ENCODE measurements around the gene EPHA5.

Gene EPHA5

GRCh38 chr4:65546882-65547416, 123.3 kb downstream of the EPHA5 start:
- H3K27ac ChIP-seq (ENCODE audit: extremely low read depth, low read depth, low read length) = no peak overlapping the region
- H3K36me3 ChIP-seq (ENCODE audit: control insufficient read depth in 2 of 2, insufficient read depth in 1 of 2, low read length in 2 of 2) = no peaks in the 10 kb centered on the region
- H3K4me1 ChIP-seq (ENCODE audit: control insufficient read depth, insufficient read depth, low read length) = no peaks in the 10 kb centered on the region
- ChIA-PET CTCF (no interaction called here), POLR2A (no interaction called here)
- no peak for TF ChIP-seq ZBTB48 (tag by site-specific recombination; IDR thresholded peaks at IDR 0.05)
- no peak for TF ChIP-seq CTCF (tag by site-specific recombination; IDR thresholded peaks at IDR 0.05)
- TF ChIP-seq ZNF664 (tag by site-specific recombination; IDR thresholded peaks at IDR 0.05) = no peak
- TF ChIP-seq ZNF707 (tag by site-specific recombination; IDR thresholded peaks at IDR 0.05) = no peak
- H3K9me3 ChIP-seq (ENCODE audit: control insufficient read depth, insufficient read depth, low read depth, low read length) = no peaks in the 10 kb centered on the region
- no peak overlapping the region for H3K4me3 ChIP-seq (ENCODE audit: low read depth, low read length)

- CTCF ChIA-PET = no interaction called here
- H3K9me3 ChIP-seq (ENCODE audit: control insufficient read depth, insufficient read depth, low read depth, low read length) = no peaks in the 10 kb centered on the region
- no peak overlapping the region for H3K4me3 ChIP-seq (ENCODE audit: low read depth, low read length)
- no peaks in the 10 kb centered on the region for H3K4me1 ChIP-seq (ENCODE audit: control insufficient read depth, insufficient read depth, low read length)
- H3K27ac ChIP-seq (ENCODE audit: extremely low read depth, low read depth, low read length) = no peak overlapping the region
- TF ChIP-seq ZNF302 (tag by site-specific recombination; IDR thresholded peaks at IDR 0.05; ENCODE audit: low read depth) (no peak), ZNF23 (tag by site-specific recombination; IDR thresholded peaks at IDR 0.05; ENCODE audit: borderline replicate concordance) (no peak), ZNF324 (tag by site-specific recombination; IDR thresholded peaks at IDR 0.05) (no peak), ZXDB (tag by site-specific recombination; IDR thresholded peaks at IDR 0.05) (no peak), EGR2 (tag by site-specific recombination; IDR thresholded peaks at IDR 0.05; ENCODE audit: low read depth) (no peak), ZNF510 (tag by site-specific recombination; IDR thresholded peaks at IDR 0.05; ENCODE audit: insufficient replicate concordance) (no peak), ZNF175 (tag by site-specific recombination; IDR thresholded peaks at IDR 0.05) (no peak)
- POLR2A ChIA-PET = no interaction called here
- H3K36me3 ChIP-seq (ENCODE audit: control insufficient read depth in 2 of 2, insufficient read depth in 1 of 2, low read length in 2 of 2) = no peaks in the 10 kb centered on the region
Measured at GRCh38 chr4:65538571-65538970, 131.7 kb downstream of the EPHA5 start.

GRCh38 chr4:65535113-65535512, 135.2 kb downstream of the EPHA5 start:
- Histone ChIP-seq H3K9me3 (ENCODE audit: control insufficient read depth, insufficient read depth, low read depth, low read length) (no peaks in the 10 kb centered on the region), H3K36me3 (ENCODE audit: control insufficient read depth in 2 of 2, insufficient read depth in 1 of 2, low read length in 2 of 2) (no peaks in the 10 kb centered on the region), H3K27ac (ENCODE audit: extremely low read depth, low read depth, low read length) (no peak overlapping the region), H3K4me1 (ENCODE audit: control insufficient read depth, insufficient read depth, low read length) (no peaks in the 10 kb centered on the region), H3K4me3 (ENCODE audit: low read depth, low read length) (no peak overlapping the region)
- ChIA-PET POLR2A (no interaction called here), CTCF (no interaction called here)
- no peak for TF ChIP-seq ZNF530 (tag by site-specific recombination; IDR thresholded peaks at IDR 0.05; ENCODE audit: low read depth)
- TF ChIP-seq ZNF621 (tag by site-specific recombination; IDR thresholded peaks at IDR 0.05) = no peak
- TF ChIP-seq KLF8 (tag by site-specific recombination; IDR thresholded peaks at IDR 0.05) = no peak
- TF ChIP-seq PRDM2 (tag by site-specific recombination; IDR thresholded peaks at IDR 0.05; ENCODE audit: borderline replicate concordance) = no peak
- no peak for TF ChIP-seq ZNF138 (tag by site-specific recombination; IDR thresholded peaks at IDR 0.05; ENCODE audit: borderline replicate concordance)

Data from HEK293 (cell line).